Measurements from ENCODE around the gene CSNK1G3.

DNA sequence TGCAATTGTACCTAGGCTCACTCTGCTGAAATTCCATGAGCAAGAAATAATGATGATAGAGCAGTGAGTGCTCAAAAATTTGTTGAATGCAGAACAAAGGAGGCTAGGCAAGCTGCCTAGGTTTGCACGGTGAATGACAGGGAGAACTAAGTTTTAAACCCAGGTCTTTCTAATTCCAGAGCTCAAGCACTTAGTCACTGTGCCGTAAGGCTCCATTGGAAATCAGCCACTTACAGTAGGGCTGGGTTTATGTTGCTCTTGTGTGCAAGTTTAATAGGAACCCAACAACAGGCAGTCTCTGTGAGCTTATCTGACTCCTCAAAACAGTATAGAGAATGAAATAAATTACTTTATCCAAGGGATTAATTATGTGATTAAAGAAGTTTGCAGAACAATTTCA lies 147.0 kb downstream of the CSNK1G3 start:
- TF ChIP-seq CTCF (IDR thresholded peaks at IDR 0.05) (no peak), POLR2A (IDR thresholded peaks at IDR 0.05) (no peak), POLR2AphosphoS5 (IDR thresholded peaks at IDR 0.05) (no peak)
